ENCODE measurements around the gene METTL26.

GRCh38 chr16:652454-653305 is 16.6 kb upstream of the METTL26 start:
- TF ChIP-seq, protein P1, sequence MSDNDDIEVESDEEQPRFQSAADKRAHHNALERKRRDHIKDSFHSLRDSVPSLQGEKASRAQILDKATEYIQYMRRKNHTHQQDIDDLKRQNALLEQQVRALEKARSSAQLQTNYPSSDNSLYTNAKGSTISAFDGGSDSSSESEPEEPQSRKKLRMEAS (IDR thresholded peaks at IDR 0.05): no peak
- TF ChIP-seq TAF1 (IDR thresholded peaks at IDR 0.05; ENCODE audit: low read depth) (no peak), YY1 (IDR thresholded peaks at IDR 0.05; ENCODE audit: low read depth) (no peak), EGR1 (IDR thresholded peaks at IDR 0.05) (no peak)
